HG03103 (cell line): ENCODE results near the gene LFNG.
"Not testable (repeated sequence)": the region's sequence is repeated elsewhere in the genome, so short reads cannot be mapped to it uniquely, and the experiment has no call there.

Source experiments
- ATAC-seq: cut with Tn5 transposase; IDR thresholded peaks from one replicate; pipeline ENCODE4 v1.9.1; 2021; ENCODE audit warnings: low read depth; ENCODE audit not compliant: unreplicated experiment

The LFNG gene

DNA sequence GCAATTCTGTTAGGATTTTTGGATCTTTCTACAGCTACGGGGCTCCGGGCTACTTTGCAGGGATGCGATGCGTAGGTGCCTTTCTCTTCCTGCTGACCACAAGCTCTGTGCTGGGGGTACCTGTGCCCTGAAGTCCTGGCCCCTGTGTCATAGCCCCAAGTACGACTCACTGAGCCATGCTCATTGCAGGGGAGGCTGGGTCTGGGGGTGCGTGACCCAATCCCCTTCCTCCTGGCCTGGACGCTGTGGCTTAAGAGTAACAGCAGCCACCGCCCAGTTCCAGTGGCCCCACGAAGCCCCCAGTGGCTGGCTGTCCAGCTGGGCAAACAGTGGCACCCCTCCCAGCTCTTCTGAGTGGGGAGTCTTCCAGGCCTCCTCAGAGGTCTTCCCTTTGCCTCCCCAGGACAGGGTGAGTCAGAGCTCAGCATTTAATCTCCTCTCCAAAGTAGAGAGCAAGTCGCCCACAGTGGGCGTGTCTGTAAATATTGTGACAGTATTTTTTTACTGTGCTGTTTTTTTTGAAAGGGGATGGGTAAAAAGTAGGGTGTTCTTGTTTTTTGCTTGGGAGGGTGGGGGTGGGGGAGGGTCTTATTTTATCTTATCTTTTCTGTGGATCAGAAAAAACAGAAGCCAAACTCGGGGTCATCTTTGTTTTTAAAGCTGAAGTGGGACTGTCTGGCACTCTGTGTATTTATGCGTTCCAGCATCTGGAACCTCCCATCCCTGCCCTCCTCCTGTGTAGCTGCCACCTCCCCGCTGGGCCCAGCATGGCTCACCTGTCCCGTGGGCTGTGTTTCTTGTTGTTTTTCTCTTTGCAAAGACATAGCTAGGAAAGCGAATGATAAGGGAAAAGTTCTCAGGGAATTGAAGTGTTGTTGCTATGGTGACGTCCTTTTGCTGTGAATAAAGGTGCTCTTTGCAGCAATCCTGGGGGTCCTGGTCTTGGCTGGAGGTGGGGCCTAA, 8.2 kb downstream of the LFNG start:
- no peak for ATAC-seq

DNA sequence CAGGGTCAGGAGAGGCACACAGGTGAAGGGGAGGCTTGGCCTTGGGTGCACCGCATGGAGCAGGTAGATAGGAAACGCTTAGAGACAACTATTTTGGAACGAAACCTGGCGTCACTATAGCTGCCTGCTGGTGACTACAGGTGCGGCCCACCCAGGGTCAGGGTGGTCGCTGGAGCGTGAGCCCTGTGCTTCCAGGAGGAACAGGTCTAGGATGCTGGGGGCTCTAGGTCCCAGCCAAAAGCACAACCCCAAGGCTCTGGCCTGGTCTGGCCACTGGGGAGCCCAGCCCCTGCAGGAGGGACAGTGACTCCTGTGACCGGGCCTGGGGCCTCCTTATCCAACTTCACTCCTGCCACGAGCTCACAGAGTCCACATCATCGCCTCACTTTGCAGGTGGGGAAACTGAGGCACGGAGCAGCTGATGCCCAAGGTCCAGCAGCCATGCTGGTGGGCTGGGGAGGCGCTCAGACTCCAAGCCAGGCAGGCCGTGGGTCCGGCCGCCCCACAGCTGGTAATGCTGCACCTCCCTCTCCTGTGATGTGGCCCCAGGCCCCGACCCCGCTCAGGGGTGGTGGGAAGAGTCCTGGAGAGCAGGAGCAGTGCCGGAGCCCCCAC, 9.0 kb downstream of the LFNG start:
- no peak for ATAC-seq

DNA sequence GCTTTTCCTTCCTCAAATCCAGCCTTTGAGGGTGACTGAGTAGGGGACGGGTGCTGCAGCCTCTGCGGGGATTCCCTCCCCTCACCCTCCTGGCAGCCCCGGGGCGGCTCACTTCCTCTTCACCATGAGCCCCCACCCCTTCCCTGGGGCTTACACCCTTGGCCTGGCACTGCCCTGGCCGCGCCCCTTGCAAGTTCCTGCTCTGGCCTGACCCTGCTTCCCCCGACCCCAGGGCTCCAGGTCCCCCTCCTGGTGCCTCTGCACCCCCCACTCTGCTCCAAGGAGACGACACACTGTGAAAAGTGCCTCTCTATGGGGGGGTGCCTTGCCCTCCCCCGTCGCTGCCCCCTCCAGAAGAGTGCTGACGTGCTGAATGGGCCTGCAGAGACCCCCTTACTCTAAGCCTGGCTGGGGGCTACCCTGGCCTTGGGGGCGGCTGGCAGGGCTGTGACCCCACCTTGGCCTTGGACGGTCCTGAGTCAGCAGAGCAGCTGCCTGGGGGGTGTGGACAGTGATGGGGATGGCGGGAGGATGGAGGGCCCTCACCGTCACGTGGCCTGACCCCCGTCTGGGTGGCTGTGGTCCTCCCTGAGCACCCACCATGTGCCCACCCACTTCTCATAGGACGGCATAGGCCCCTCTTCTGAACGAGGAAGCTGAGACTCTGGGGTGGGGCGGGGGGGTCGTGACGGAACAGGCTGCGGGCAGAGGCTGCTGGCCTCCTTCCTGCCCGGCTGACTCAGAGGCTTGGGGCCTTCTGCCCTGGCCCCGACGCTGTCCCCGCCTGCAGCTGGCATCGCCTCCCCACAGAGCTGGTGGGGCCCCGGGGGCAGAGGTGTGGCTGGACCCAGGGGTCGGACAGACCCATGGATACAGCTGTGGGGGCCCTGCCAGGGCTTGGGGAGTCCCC, 9.8 kb downstream of the LFNG start:
- peak; percentile 42 for ATAC-seq

DNA sequence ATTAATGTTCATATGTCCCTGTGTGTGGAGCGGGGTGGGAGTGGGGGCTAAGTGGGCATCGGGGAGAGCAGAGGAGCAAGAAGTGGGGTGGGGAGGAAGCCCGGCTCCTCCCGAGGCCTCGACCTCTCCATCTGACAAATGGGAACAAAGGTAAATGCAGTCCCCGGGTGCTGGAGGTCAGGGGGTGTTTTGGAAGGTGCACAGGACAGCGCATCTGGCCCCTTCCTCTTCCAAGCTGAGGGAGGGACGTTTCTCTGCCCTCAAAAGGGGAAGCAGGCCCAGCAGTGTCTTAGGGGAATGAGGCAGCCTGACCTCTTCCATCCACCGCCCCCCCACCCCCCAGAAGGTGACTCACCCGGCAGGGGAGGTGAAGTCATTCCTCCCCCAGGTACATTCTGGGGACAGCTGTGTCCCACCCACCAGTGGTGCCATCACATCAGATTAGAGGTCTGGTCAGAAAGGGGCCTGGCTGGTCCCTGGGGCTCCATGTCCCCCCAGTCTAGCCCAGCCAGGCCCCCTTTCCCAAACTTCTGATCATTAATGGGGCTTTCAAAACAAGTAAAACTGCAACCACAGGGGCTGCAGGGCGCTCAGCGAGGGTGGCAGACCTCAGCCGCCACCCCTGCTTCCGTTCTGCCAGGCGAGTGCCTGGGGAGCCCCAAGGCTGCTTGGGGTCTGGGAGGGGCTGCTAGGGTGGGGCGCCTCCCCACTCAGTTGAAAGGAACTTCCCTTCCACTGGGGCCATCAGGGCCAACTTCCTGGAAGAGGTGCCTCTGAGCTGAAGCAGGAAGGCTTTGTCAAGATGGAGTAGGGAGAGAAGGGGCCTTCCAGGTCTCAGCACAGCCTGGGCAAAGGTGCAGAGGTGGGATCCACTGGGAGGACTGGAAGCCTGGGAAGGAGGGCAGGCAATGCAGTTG, 10.8 kb downstream of the LFNG start:
- no peak for ATAC-seq

DNA sequence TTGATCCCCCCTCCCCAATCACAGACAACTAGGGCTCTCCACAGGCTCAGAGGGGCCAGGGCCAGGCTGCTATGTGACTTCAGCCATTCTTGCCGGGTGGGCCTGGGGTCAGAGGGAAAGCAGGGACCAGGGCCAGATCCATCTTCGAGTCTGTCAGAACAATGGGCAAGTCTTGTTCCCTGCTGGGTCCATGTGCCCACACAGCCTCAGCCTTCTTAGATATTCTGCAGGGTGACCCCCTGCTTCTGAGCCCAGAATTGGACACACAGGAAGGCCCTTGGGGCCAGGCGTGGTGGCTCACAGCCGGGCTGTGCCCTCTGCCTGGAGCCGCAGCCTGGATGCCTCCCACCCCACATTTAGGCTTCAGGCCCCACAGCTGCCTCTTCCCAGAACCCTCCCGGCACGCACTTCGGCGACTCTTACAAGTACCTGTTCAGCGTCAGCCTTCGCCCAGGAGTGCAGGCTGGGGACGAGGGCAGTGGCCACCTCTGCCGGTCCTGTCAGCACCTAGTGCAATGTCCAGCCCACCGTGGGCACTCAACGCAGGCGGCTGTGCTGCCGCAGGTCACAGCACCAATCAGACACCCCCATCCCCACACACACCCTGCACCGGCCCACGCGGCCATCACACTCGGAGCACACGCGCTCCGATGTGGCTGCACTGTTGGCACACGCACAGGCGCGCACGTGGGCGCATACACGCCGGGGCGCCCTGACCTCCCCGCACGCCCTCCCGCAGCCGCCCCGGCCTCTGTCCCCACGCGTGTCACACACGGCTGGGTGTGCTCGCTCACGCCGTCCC, 11.6 kb downstream of the LFNG start:
- ATAC-seq: not testable (repeated sequence)

DNA sequence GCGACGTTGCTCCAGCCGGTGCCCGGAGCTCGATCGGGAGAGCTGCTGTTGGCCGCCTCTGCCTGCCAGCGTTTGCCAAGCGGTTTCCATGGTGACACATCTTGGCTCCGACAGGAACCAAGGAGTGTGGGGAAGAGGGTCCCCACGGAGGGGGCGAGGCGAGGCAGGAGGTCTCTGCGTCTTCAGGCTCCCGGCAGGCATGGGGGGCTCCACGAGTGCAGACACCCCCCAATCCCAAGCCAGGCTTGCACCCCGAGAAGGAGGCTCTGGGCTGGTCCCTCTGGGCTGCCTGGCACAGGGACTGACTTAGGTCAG, 12.2 kb downstream of the LFNG start:
- ATAC-seq: not testable (repeated sequence)

DNA sequence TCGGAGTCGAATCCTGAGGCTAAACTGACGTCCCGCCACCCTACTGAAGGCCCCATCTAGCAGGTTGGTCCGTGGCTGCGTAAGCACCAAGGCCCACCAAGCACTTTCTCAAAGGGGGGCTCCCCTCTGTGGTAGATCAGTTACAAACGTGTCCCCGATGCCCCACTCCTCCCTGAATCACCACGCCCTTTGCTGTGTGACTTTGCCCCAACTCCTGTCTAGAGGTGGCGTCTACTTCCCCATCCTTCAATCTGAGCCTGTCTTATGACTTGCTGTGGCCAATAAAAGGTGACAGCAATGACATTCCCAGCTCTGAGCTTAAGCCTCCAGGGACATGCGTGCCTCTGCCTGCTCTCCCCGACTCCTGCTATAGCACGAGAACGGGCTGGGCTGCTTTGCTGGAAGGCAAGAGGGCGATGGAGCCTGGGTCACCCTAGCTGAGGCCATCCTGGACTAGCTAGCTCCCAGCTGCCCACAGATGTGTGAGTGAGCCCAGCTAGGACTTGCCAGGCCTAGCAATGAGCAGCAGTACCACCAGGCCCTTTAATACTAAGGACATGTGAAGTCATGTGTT, 12.7 kb downstream of the LFNG start:
- not testable (repeated sequence) for ATAC-seq

DNA sequence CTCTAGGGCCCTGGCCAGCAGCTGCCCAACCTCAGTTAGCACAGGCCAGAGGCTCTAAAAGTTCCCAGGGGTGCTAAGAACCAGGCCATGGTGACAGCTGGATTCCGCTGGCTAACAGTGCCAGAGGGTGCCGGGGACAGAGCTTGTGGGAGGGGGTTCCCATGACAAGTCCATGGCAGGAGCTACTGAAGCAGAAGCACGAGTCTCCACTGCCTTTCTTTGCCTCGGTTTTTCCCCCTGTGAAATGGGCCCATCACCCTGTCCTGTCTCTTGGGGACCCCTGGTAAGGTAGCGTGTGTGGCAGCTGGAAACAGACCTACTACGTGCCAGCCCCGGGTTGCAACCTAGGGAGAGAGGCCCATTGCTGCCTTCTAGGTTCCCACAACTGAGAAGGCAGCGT, 13.2 kb downstream of the LFNG start:
- ATAC-seq: not testable (repeated sequence)

DNA sequence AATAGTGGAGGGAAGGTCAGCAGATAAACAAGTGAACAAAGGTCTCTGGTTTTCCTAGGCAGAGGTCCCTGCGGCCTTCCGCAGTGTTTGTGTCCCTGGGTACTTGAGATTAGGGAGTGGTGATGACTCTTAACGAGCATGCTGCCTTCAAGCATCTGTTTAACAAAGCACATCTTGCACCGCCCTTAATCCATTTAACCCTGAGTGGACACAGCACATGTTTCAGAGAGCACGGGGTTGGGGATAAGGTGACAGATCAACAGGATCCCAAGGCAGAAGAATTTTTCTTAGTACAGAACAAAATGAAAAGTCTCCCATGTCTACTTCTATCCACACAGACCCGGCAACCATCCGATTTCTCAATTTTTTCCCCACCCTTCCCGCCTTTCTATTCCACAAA, 14.0 kb downstream of the LFNG start:
- ATAC-seq: not testable (repeated sequence)

DNA sequence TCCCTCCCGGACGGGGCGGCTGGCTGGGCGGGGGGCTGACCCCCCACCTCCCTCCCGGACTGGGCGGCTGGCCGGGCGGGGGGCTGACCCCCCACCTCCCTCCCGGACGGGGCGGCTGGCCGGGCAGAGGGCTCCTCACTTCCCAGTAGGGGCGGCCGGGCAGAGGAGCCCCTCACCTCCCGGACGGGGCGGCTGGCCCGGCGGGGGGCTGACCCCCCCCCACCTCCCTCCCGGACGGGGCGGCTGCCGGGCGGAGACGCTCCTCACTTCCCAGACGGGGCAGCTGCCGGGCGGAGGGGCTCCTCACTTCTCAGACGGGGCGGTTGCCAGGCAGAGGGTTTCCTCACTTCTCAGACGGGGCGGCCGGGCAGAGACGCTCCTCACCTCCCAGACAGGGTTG, 14.6 kb downstream of the LFNG start:
- ATAC-seq: not testable (repeated sequence)

DNA sequence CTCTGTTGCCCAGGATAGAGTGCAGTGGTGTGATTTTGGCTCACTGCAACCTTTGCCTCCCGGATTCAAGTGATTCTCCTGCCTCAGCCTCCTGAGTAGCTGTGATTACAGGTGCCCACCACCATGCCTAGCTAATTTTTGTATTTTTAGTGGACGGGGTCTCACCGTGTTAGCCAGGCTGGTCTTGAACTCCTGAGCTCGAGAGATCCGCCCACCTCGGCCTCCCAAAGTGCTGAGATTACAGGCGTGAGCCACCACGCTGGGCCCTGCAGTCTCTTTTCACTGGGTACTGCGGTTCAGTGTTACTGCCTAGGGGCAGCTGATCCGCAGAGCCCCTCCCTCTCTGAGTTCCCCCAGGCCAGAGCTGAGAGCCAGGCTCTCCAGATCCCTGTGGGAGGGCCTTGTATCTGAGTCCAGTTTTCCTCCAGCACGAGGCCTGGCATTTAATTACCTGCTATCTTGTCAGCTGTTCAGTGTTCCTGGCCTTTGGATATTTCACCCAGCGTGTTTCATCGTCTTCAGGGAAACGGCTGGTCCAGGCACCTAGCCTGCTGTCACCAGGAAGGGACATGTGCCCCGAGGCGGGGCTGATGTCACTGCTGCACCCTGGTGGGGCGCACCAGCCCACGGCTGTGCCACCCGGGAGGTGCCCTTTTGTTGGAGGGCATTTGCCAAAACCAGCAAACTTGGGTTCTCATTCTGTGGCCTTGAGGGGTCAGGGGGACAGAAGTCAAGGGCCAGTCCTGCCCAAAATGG, 16.5 kb downstream of the LFNG start:
- not testable (repeated sequence) for ATAC-seq

DNA sequence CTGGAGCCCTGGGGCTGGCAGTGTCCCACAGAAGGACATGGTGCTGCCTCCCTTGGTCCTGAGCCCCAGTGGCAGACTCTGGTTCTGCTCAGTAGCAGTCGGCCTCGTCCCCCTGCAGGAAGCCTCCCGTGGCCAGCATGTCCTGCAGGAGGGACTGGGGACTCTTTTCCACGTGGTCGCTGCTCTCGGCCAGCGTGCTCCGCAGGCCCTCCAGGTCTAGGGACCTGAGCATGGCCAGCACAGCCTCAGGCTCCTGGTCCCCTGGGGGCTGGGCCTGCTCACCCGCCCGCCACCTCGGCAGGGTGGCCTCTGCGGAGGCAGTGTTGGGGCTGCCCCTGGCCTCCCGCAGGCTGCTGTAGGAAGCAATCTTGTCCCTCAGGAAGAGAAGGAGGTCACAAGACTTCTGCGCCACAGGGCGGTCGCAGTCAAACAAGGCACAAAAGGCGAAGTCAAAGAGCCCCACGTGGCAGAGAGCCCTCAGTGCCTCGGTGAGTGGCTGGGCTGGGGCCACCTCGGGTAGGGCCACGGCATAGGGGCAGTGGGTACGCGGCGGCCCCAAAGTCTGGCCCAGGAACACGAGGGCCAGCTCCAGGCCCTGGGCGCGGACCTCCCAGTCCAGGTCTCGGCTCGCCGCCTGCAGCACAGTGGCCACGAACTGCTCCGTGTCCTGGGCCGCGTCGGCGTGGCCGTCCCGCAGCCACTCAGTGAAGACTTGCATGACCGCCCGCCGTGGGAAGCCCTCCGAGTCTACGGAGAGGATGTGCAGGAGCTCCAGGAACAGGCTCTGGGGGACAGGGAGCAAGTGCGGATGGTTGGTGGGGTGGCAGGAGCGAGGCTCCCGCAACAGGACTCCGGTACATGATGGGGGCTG, 18.6 kb downstream of the LFNG start:
- ATAC-seq: no peak

DNA sequence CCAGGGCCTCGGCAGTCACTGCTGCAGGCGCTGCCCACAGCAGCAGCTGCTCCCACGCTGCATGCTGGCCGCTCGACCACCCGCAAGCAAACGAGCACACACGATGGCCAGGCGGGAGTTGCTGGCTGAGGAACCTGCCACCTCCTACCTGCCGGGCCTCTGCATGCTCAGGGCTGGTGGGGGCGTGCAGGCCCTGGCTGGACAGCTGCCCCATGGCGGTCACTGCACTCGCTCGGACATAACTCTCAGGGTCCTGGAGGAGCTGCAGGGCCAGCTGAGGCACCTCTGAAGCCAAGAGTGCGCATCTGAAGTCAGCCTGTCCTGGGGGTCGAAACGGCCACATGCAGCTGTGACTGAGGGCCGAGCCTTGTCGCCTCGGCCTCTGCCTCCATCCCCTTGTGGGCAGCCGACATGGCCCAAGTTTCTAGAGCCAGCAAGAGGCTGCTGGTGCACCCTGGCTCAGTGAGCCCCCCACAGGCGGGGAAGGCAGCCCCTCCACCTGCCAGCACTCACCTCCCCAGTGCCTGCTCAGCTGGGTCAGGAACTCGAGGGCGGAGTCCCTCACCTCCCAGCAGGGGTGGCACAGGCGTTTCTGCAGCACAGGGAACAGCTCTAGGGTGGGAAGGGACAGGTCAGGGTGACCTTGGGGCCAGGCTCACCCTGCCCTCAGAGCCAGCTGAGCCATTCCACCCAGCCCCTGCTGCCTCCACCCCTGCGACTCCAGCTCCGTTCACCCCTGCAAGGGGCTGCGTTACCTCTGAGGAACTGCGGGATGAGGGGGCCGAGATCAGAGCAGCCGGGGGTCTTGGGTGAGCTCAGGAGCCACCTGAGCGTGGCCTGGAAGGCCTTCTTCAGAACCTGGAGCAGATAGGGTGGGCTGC, 19.7 kb downstream of the LFNG start:
- no peak for ATAC-seq

DNA sequence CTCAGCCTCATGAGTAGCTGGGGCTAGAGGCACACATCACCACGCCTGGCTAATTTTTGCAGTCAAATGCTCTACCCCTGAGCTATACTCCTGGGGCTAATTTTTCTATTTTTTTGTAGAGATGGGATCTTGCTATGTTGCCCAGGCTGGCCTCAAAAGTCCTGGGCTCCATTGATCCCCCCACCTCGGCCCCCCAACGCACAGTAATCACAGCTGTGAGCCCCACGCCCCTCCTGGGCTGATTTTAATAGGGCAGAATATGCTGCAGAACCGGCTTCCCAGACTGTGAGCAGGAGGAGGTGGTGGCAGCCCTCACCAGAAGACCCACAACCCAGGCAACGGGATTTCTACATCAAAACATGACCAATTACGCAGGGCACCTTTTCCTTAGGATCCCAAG, 20.6 kb downstream of the LFNG start:
- ATAC-seq: no peak

DNA sequence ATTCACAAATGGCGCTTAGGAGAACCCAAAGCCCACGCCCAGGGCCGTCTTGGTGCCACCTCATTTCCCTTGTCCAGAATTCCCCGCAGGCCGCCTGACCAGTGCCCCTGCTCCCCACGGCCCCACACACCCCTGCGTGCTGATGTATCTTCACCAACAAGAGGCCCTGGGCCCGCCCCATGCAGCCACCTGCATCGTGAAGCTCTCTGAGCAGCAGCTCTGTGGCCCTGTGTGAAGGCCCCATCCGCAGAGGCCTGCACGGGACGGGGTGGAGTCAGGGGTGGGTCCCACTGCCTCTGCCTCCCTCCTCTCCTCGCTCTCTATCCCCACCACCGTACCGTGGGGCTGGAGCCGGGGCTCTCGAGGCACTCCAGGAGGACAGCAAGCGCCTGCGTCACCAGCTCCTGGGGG, 21.1 kb downstream of the LFNG start:
- ATAC-seq: no peak

DNA sequence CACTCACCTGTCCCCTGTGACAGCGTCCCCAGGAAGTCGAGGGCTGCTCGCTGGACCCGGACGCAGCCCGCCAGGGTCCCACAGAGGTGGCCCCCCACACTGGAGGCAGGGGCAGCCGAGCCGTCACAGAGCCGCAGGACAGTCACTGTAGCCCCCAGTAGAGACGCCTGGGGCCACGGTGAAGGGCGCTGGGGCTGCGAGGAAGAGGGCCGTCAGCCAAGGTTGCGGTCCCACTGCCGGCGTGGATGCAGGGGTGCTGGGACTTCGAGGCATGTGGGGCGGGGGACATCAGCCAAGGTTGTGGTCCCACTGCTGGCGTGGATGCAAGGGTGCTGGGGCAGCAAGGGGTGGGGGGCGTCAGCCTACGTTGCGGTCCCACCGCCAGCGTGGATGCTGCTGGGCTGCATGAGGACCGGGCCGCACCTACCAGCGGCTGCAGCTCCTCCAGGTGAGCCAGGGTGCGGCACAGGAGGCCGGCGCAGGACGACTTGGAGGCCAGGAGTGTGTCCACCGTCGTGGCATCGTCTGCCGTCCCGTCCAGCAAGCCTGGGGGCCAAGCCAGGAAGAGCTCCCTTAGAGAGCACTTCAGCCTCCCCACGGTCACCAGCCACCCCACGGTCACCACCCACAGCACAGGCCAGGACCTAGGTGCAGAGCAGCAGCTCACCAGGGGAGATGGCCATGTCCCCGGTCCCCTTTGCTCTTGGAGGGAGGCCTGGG, 21.9 kb downstream of the LFNG start:
- no peak for ATAC-seq
